MM.1S (cell line): ENCODE data around the gene ZNF708.
"Not testable (repeated sequence)": the region's sequence is repeated elsewhere in the genome, so short reads cannot be mapped to it uniquely, and the experiment has no call there.

Experiments
- DNase-seq: peaks from one replicate; pipeline ENCODE4 v3.0.0-alpha.2; 2015
- H2AFZ ChIP-seq: fragments of 300-600 bp; sonication (generic); 2 replicates; pipeline ENCODE4 v1.6.0; 2016; ENCODE audit warnings: antibody characterized with exemption, low read length
- H3F3A ChIP-seq: fragments of 300-600 bp; sonication (generic); 2 replicates; pipeline ENCODE4 v1.6.1; 2016; ENCODE audit warnings: mild to moderate bottlenecking, antibody characterized with exemption, low read length, moderate library complexity, mixed read lengths; ENCODE audit not compliant: insufficient read depth
- H3K27ac ChIP-seq: fragments of 300-600 bp; sonication (generic); 2 replicates; pipeline ENCODE4 v1.5.1; 2016; ENCODE audit warnings: mild to moderate bottlenecking, low read length
- H3K27me3 ChIP-seq: fragments of 300-600 bp; sonication (generic); replicated peaks from 2 replicates; pipeline ENCODE4 v1.6.0; 2016; ENCODE audit warnings: low read length; ENCODE audit not compliant: insufficient read depth
- H3K36me3 ChIP-seq: fragments of 300-600 bp; sonication (generic); replicated peaks from 2 replicates; pipeline ENCODE4 v1.6.1; 2016; ENCODE audit warnings: mild to moderate bottlenecking, low read length, mixed read lengths; ENCODE audit not compliant: insufficient read depth
- H3K4me1 ChIP-seq: fragments of 300-600 bp; sonication (generic); 2 replicates; pipeline ENCODE4 v1.6.1; 2016; ENCODE audit warnings: low read length, mixed read lengths
- H3K4me2 ChIP-seq: fragments of 300-600 bp; sonication (generic); 2 replicates; pipeline ENCODE4 v1.6.0; 2016; ENCODE audit warnings: low read depth, low read length
- H3K4me3 ChIP-seq: fragments of 300-600 bp; sonication (generic); 2 replicates; pipeline ENCODE4 v1.5.1; 2016; ENCODE audit warnings: low read length, mixed read lengths
- H3K79me2 ChIP-seq: fragments of 300-600 bp; sonication (generic); 2 replicates; pipeline ENCODE4 v1.6.1; 2016; ENCODE audit warnings: mixed run types, low read length, mixed read lengths
- H3K9ac ChIP-seq: fragments of 300-600 bp; sonication (generic); 2 replicates; pipeline ENCODE4 v1.6.1; 2016; ENCODE audit warnings: low read length, mixed read lengths
- H3K9me2 ChIP-seq: fragments of 300-600 bp; sonication (generic); replicated peaks from 2 replicates; pipeline ENCODE4 v1.6.1; 2016; ENCODE audit warnings: mild to moderate bottlenecking, low read length, mixed read lengths; ENCODE audit not compliant: insufficient read depth
- H3K9me3 ChIP-seq: fragments of 300-600 bp; sonication (generic); replicated peaks from 2 replicates; pipeline ENCODE4 v1.6.1; 2016; ENCODE audit warnings: mild to moderate bottlenecking, low read length, mixed read lengths; ENCODE audit not compliant: insufficient read depth
- H4K20me1 ChIP-seq: fragments of 300-600 bp; sonication (generic); 2 replicates; pipeline ENCODE4 v1.6.1; 2016; ENCODE audit warnings: mild to moderate bottlenecking, low read length, moderate library complexity, mixed read lengths; ENCODE audit not compliant: insufficient read depth
- CTCF ChIP-seq: fragments of 300-600 bp; sonication (generic); IDR thresholded peaks from 2 replicates; pipeline ENCODE4 v1.5.1; 2016; ENCODE audit warnings: antibody characterized with exemption, low read length, mixed read lengths
- EZH2 ChIP-seq: fragments of 300-600 bp; sonication (generic); optimal IDR thresholded peaks from 2 replicates; pipeline ENCODE3; 2017; ENCODE audit warnings: low read depth, mild to moderate bottlenecking, antibody characterized with exemption, low read length, mixed read lengths
- EZH2phosphoT487 ChIP-seq: fragments of 300-600 bp; sonication (generic); IDR thresholded peaks from 2 replicates; pipeline ENCODE4 v1.6.1; 2018; ENCODE audit warnings: antibody characterized with exemption, low read length

The ZNF708 gene

GRCh38 chr19:21321134-21321533 lies 8.1 kb downstream of the ZNF708 start:
- H3K4me3 ChIP-seq = no peak overlapping the region
- no peak overlapping the region for H2AFZ ChIP-seq
- H3K4me2 ChIP-seq = no peak overlapping the region
- H3K27ac ChIP-seq = no peak overlapping the region
- no peak for DNase-seq
- H3K79me2 ChIP-seq = no peaks in the 10 kb centered on the region
- H3K9ac ChIP-seq = no peak overlapping the region
- no peaks in the 10 kb centered on the region for H3F3A ChIP-seq
- H3K27me3 ChIP-seq = no peaks in the 10 kb centered on the region
- H4K20me1 ChIP-seq = no peaks in the 10 kb centered on the region
- no peaks in the 10 kb centered on the region for H3K9me2 ChIP-seq
- no peaks in the 10 kb centered on the region for H3K9me3 ChIP-seq
- no peaks in the 10 kb centered on the region for H3K36me3 ChIP-seq
- TF ChIP-seq EZH2 (no peak), CTCF (no peak), EZH2phosphoT487 (no peak)
- H3K4me1 ChIP-seq = no peaks in the 10 kb centered on the region

DNA sequence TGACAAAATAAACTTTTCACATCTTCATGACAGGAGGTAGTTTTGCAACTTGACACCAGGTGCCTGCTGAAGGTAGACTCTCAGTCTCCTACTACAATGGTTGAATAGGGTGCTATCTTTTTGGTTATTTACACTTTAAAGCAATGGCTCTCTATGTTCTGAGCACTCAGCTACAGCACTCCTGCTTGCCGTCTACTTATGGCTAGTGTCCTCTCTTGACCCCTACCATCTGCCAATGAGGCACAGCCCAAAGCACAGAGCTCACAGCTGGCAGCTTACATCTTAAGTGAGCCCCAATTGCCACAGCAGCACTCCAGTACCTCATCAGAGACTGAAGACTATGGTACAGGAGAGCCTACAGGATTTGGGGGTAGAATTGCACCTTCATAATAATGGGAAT lies 11.4 kb downstream of the ZNF708 start:
- no peaks in the 10 kb centered on the region for H3K79me2 ChIP-seq
- no peak overlapping the region for H2AFZ ChIP-seq
- H3K4me2 ChIP-seq = no peak overlapping the region
- no peaks in the 10 kb centered on the region for H3K9me2 ChIP-seq
- no peak for DNase-seq
- H3K9ac ChIP-seq = no peak overlapping the region
- H3K4me3 ChIP-seq = no peak overlapping the region
- no peaks in the 10 kb centered on the region for H4K20me1 ChIP-seq
- no peak overlapping the region for H3K27ac ChIP-seq
- no peaks in the 10 kb centered on the region for H3K36me3 ChIP-seq
- H3K9me3 ChIP-seq = no peaks in the 10 kb centered on the region
- H3F3A ChIP-seq = no peaks in the 10 kb centered on the region
- no peaks in the 10 kb centered on the region for H3K4me1 ChIP-seq
- H3K27me3 ChIP-seq = no peaks in the 10 kb centered on the region
- TF ChIP-seq CTCF (no peak), EZH2phosphoT487 (no peak), EZH2 (no peak)

- Histone ChIP-seq H3K9ac (no peak overlapping the region), H3F3A (no peaks in the 10 kb centered on the region), H3K4me3 (no peak overlapping the region), H3K79me2 (no peaks in the 10 kb centered on the region), H3K27ac (no peak overlapping the region), H3K4me1 (no peaks in the 10 kb centered on the region), H2AFZ (no peak overlapping the region), H3K9me2 (no peaks in the 10 kb centered on the region), H3K9me3 (no peaks in the 10 kb centered on the region), H4K20me1 (no peaks in the 10 kb centered on the region), H3K27me3 (no peaks in the 10 kb centered on the region), H3K4me2 (no peak overlapping the region), H3K36me3 (no peaks in the 10 kb centered on the region)
- no peak for TF ChIP-seq EZH2
- DNase-seq = no peak
These were observed 14.5 kb downstream of the ZNF708 start for GRCh38 chr19:21314676-21315075.

DNA sequence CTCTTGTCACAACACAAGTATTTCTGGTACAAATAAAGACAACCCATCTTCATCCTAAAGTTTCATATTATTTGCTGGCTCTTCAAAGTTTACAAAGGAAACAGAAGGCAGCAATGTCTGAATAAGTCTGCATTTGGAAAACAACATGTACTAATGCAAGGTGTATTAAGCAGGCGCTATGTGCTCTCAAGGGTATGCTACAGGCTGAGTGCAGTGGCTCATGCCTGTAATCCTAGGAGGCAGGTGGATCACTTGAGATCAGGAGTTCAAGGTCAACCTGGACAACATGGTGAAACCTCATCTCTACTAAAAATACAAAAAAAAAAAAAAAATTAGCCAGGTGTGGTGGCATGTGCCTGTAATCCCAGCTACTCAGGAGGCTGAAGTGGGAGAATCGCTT lies 16.4 kb downstream of the ZNF708 start:
- not testable (repeated sequence) for H3K36me3 ChIP-seq, H3K79me2 ChIP-seq, H3F3A ChIP-seq, H3K9me3 ChIP-seq, H3K4me1 ChIP-seq, H2AFZ ChIP-seq, H3K4me2 ChIP-seq, H4K20me1 ChIP-seq, H3K27me3 ChIP-seq, H3K9ac ChIP-seq, H3K9me2 ChIP-seq, H3K27ac ChIP-seq, DNase-seq, H3K4me3 ChIP-seq
